ENCODE results near the gene SLC6A3. TPM values are rescaled to one million over a fixed set of nuclear protein-coding genes. Genes with fewer than 3 reads are reported as not detected.
"Not testable (repeated sequence)": the region's sequence is repeated elsewhere in the genome, so short reads cannot be mapped to it uniquely, and the experiment has no call there.

The SLC6A3 gene
- total RNA-seq, 1 donor from 2014 or later, result not detected

DNA sequence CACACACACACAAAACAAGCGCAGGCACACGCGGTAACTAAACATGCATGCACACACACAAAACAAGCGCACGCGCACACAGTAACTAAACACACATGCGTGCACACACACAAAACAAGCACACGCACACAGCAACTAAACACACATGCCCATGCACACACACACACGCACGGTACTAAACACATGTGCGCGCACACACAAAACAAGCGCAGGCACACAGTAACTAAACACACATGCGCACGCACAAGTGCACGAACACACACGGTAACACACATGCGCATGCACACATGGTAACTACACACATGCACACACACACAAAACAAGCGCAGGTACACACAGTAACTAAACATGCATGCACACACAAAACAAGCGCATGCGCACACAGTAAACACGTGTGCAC, 19.9 kb upstream of the SLC6A3 start:
- intact Hi-C loops (cut with micrococcal nuclease), result no loop called here

DNA sequence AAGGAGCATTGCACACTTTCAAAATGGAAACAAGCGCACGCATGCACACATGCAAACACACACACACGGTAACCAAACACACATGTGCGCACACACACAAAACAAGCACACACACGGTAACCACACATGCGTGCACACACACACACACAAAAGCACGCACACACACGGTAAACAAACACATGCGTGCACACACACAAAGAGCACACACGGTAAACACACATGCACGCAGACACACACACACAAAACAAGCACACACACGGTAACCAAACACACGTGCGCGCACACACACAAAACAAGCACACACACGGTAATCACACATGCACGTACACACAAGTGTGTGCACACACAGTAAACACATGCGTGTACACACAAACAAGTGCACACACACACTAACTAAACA, 19.3 kb upstream of the SLC6A3 start:
- intact Hi-C loops (cut with micrococcal nuclease), result no loop called here

DNA sequence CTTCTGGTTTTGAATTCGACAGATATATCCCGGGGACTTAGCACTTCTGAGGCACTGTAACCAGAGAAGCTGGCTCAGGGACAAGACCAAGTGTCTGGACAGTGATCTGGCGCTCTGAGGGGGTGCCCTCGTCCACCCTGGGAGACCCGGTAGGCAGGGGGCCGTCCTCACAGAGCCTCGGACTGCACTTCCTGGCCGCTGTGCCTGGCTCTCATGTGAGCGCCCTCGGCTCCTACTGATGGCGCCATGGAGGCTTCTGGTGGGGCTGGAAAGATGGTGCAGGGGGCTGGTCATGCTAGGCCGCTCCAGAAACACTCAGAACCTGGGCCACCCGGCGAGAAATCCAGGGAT, 18.8 kb upstream of the SLC6A3 start:
- intact Hi-C loops (cut with micrococcal nuclease), result no loop called here

- intact Hi-C loops (cut with micrococcal nuclease), result no loop called here
Observed at GRCh38 chr5:1463326-1464095, 18.3 kb upstream of the SLC6A3 start.

GRCh38 chr5:1462358-1462757, 17.1 kb upstream of the SLC6A3 start:
- intact Hi-C loops (cut with micrococcal nuclease), result no loop called here

- intact Hi-C loops (cut with micrococcal nuclease), result no loop called here
Observed at GRCh38 chr5:1461396-1461795, 16.2 kb upstream of the SLC6A3 start.

DNA sequence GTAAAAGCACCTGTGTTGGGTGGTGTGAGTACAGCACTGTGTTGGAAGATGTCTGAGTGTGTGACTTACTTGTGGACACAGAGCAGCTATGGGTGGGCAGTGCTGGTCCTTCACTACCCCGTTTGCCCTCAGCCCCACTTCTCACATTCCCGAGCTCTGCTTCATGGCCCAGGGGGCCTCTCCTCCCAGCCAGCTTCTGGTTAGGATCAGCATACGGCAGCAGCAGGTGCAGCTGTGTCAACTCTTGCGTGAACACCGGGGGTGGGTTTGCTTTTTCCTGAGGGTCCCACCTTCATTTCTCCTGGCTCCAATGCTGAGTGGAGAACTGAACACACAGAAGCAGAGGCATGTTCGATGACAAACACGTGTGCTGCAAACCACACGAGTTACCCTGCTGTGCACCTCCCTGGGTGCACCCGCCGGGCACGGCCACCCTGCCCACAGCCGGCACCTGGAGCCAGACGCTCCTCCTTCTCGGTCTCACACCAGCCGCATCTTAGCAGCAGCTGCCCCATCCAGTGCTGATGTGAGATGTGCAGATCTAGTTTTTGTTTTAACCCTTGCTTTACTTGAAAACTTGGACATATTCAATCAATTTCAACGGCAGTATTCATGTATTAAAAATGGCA, 14.9 kb upstream of the SLC6A3 start:
- intact Hi-C loops (cut with micrococcal nuclease), result no loop called here

GRCh38 chr5:1459435-1459834, 14.2 kb upstream of the SLC6A3 start:
- intact Hi-C loops (cut with micrococcal nuclease), result not testable (repeated sequence)

- intact Hi-C loops (cut with micrococcal nuclease), result not testable (repeated sequence)
Observed at GRCh38 chr5:1456110-1456881, 11.1 kb upstream of the SLC6A3 start.

GRCh38 chr5:1453613-1454012, 8.4 kb upstream of the SLC6A3 start:
- intact Hi-C loops (cut with micrococcal nuclease), result no loop called here

- intact Hi-C loops (cut with micrococcal nuclease), result no loop called here
Observed at GRCh38 chr5:1449081-1449630, 3.9 kb upstream of the SLC6A3 start.

- intact Hi-C loops (cut with micrococcal nuclease), result no loop called here
Observed at GRCh38 chr5:1448511-1449011, 3.3 kb upstream of the SLC6A3 start.

DNA sequence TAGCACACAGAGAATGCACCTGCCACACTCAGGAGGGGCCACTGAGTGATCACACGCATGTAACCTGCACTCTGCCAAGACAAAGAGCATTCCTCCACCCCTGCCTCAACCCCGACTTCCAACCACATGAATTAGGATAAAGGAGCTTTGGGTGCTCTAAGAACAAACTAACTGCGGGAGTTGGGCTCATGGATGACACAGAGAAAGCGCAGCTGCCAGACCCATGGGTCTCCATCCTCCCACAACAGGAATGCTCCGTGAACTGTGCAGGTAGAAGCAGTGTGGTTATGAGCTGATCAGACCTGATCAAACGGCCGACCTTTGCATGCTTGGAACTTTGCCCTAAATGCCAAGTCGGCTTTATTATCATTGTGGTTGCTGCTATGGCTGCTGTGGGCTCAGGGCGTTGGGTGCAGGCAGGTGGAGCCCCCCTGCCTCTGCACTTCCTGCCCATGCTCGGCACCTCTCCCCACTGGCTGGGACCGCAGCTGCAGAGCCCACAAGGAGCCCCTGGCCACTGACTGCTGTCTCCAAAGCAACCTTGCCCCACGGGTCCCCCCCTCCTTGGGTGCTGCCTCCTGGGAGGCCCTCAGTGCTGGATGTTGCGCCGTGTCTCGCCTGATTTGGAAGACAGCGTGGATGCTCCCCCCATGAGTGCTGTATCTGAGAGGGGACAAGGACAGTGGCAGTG, 2.6 kb upstream of the SLC6A3 start:
- intact Hi-C loops (cut with micrococcal nuclease), result no loop called here

GRCh38 chr5:1446602-1447343, 1.5 kb upstream of the SLC6A3 start:
- intact Hi-C loops (cut with micrococcal nuclease), result no loop called here

- intact Hi-C loops (cut with micrococcal nuclease), result no loop called here
Observed at GRCh38 chr5:1445689-1446601, 705 bp upstream of the SLC6A3 start.

- intact Hi-C loops (cut with micrococcal nuclease), result no loop called here
Observed at GRCh38 chr5:1444361-1445189, 665 bp downstream of the SLC6A3 start.

- intact Hi-C loops (cut with micrococcal nuclease), result no loop called here
Observed at GRCh38 chr5:1443991-1444360, 1.3 kb downstream of the SLC6A3 start.

GRCh38 chr5:1443171-1443570, 2.1 kb downstream of the SLC6A3 start:
- intact Hi-C loops (cut with micrococcal nuclease), result no loop called here

Data from T-helper 1 cell treated with Interleukin-12 subunit alpha and Interleukin-12 subunit beta and Interleukin-4 antibody, amounts not matched to agents 30 ng/mL and 1 ng/mL, for 36 hours (primary cell).